Trophoblast cell (in vitro differentiated cells and primary cell): ENCODE measurements around the gene MYO5B.

ENCODE experiments used
- DNase-seq, 2 donors: peaks; one replicate each; pipeline ENCODE4 v3.0.0-alpha.2; 2016
- H2AFZ ChIP-seq: 2 replicates; pipeline ENCODE4 v1.6.1; 2013; ENCODE audit warnings: low read length, moderate library complexity, mild to moderate bottlenecking; ENCODE audit not compliant: insufficient read depth, poor library complexity
- H2AK5ac ChIP-seq: 2 replicates; pipeline ENCODE4 v1.6.1; 2013; ENCODE audit warnings: mild to moderate bottlenecking, low read length
- H2BK120ac ChIP-seq: 2 replicates; pipeline ENCODE4 v1.6.1; 2013; ENCODE audit warnings: low read length, mild to moderate bottlenecking, moderate library complexity; ENCODE audit not compliant: insufficient read depth, poor library complexity
- H2BK12ac ChIP-seq: 2 replicates; pipeline ENCODE4 v1.6.1; 2013; ENCODE audit warnings: mild to moderate bottlenecking, low read length, moderate library complexity
- H2BK5ac ChIP-seq: 2 replicates; pipeline ENCODE4 v1.6.1; 2013; ENCODE audit warnings: low read length, low read depth, moderate library complexity, mild to moderate bottlenecking; ENCODE audit not compliant: poor library complexity
- H3K14ac ChIP-seq: 2 replicates; pipeline ENCODE4 v1.6.1; 2013; ENCODE audit warnings: mild to moderate bottlenecking, low read length
- H3K18ac ChIP-seq: 2 replicates; pipeline ENCODE4 v1.6.1; 2013; ENCODE audit warnings: mild to moderate bottlenecking, low read length
- H3K23ac ChIP-seq: 2 replicates; pipeline ENCODE4 v1.6.1; 2013; ENCODE audit warnings: low read length
- H3K27ac ChIP-seq: 2 replicates; pipeline ENCODE4 v1.5.1; 2013; ENCODE audit warnings: low read depth, mild to moderate bottlenecking, inconsistent platforms, low read length, moderate library complexity
- H3K27me3 ChIP-seq: 2 replicates; pipeline ENCODE4 v1.6.1; 2013; ENCODE audit warnings: inconsistent platforms, mild to moderate bottlenecking, low read length, moderate library complexity; ENCODE audit not compliant: insufficient read depth
- H3K36me3 ChIP-seq, 2 experiments: 1 replicate in 1 of 2; 2 replicates in 1 of 2; pipeline ENCODE4 v1.6.1; 2013; ENCODE audit warnings: low read length in 2 of 2, mild to moderate bottlenecking in 2 of 2, moderate library complexity in 1 of 2; ENCODE audit not compliant: insufficient read depth in 2 of 2, control insufficient read depth in 1 of 2
- H3K4ac ChIP-seq: 2 replicates; pipeline ENCODE4 v1.6.1; 2013; ENCODE audit warnings: low read depth, mild to moderate bottlenecking, low read length, moderate library complexity
- H3K4me1 ChIP-seq, 2 experiments: 1 replicate in 1 of 2; 2 replicates in 1 of 2; pipeline ENCODE4 v1.6.1; 2013; ENCODE audit warnings: low read length in 2 of 2, mild to moderate bottlenecking in 2 of 2, moderate library complexity in 1 of 2; ENCODE audit not compliant: insufficient read depth in 2 of 2, control insufficient read depth in 1 of 2
- H3K4me2 ChIP-seq: 2 replicates; pipeline ENCODE4 v1.6.1; 2013; ENCODE audit warnings: inconsistent platforms, mild to moderate bottlenecking, low read length, moderate library complexity
- H3K4me3 ChIP-seq: 2 replicates; pipeline ENCODE4 v1.5.1; 2013; ENCODE audit warnings: mild to moderate bottlenecking, low read depth, low read length, inconsistent platforms
- H3K79me1 ChIP-seq: one replicate; pipeline ENCODE4 v1.6.1; 2013; ENCODE audit warnings: low read length
- H3K79me2 ChIP-seq: 2 replicates; pipeline ENCODE4 v1.6.1; 2013; ENCODE audit warnings: low read length, mild to moderate bottlenecking; ENCODE audit not compliant: control insufficient read depth, insufficient read depth, poor library complexity
- H3K9ac ChIP-seq: 2 replicates; pipeline ENCODE4 v1.6.1; 2013; ENCODE audit warnings: mild to moderate bottlenecking, low read length
- H3K9me3 ChIP-seq: 2 replicates; pipeline ENCODE4 v1.6.1; 2013; ENCODE audit warnings: low read depth, mild to moderate bottlenecking, control low read depth, inconsistent platforms, low read length; ENCODE audit not compliant: insufficient read depth
- H4K12ac ChIP-seq: 2 replicates; pipeline ENCODE4 v1.6.1; 2013; ENCODE audit warnings: low read depth, mild to moderate bottlenecking, low read length, moderate library complexity
- H4K8ac ChIP-seq: 2 replicates; pipeline ENCODE4 v1.6.1; 2013; ENCODE audit warnings: low read depth, mild to moderate bottlenecking, low read length, moderate library complexity
- H4K91ac ChIP-seq: one replicate; pipeline ENCODE4 v1.6.1; 2013; ENCODE audit warnings: low read depth, mild to moderate bottlenecking, low read length, moderate library complexity
- WGBS: extraction: QIAGEN DNeasy Blood & Tissue Kit; methylation state at CpG from one replicate; pipeline ENCODE4 v1.1.7; 2013; ENCODE audit warnings: missing lambda C conversion rate; ENCODE audit not compliant: insufficient read length, insufficient coverage; ENCODE audit errors: extremely low coverage; 5-methylcytosine and 5-hydroxymethylcytosine counted together

MYO5B gene

GRCh38 chr18:49845629-49846360, 349.2 kb downstream of the MYO5B start:
- H3K9me3 ChIP-seq, result peaks cover 4% of the 10 kb centered on the region
- DNase-seq, result no peak
- H3K4ac ChIP-seq, result no peak overlapping the region
- H2BK5ac ChIP-seq, result no peak overlapping the region
- H3K18ac ChIP-seq, result no peak overlapping the region
- no peaks in the 10 kb centered on the region for H3K79me2 ChIP-seq
- no peak overlapping the region for H2AFZ ChIP-seq
- no peaks in the 10 kb centered on the region for H3K79me1 ChIP-seq
- no peak overlapping the region for H2BK12ac ChIP-seq
- no peaks in the 10 kb centered on the region for H3K27me3 ChIP-seq
- H3K14ac ChIP-seq, result no peak overlapping the region
- no peak overlapping the region for H4K8ac ChIP-seq
- no peak overlapping the region for H3K4me2 ChIP-seq
- H3K27ac ChIP-seq, result no peak overlapping the region
- no peak overlapping the region for H3K4me3 ChIP-seq
- no CpG with 5 or more reads among the region's 6 CpGs for WGBS
- no peak overlapping the region for H4K12ac ChIP-seq
- peaks cover 20 to 25% of the 10 kb centered on the region in 2 experiments for H3K36me3 ChIP-seq
- no peak overlapping the region for H3K9ac ChIP-seq
- no peak overlapping the region for H4K91ac ChIP-seq
- no peak overlapping the region for H2BK120ac ChIP-seq
- H2AK5ac ChIP-seq, result no peak overlapping the region
- H3K23ac ChIP-seq, result no peak overlapping the region
- H3K4me1 ChIP-seq, result peaks cover 9 to 10% of the 10 kb centered on the region in 2 experiments

DNA sequence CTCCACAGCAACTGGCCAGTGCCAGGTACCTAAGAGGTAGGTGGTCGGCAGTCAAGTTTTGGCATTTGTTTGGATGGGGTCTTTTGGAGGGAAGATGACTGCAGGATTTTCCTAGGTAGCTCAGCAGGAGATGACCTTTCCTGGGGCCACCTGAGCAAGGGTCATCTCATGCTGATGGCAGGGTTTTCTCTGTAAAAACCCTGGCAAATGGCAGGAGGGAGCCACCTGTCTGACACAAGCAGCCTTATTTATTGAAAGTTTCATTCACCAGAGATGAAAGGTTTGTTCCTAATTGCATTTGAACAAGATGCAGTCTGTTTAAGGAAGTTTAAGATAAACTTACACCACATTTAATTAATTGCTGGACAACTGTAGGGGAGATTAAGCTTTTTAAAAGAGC, 350.0 kb downstream of the MYO5B start:
- Histone ChIP-seq H3K9ac (no peak overlapping the region), H3K36me3 (peaks cover 20 to 29% of the 10 kb centered on the region in 2 experiments), H2BK5ac (no peak overlapping the region), H3K79me1 (no peaks in the 10 kb centered on the region), H3K4me3 (no peak overlapping the region), H4K8ac (no peak overlapping the region), H3K27ac (no peak overlapping the region), H3K4ac (no peak overlapping the region), H4K91ac (no peak overlapping the region), H3K14ac (no peak overlapping the region), H2BK120ac (no peak overlapping the region), H2AFZ (no peak overlapping the region), H3K4me2 (no peak overlapping the region), H3K9me3 (peaks cover 4% of the 10 kb centered on the region), H3K4me1 (peaks cover 7 to 8% of the 10 kb centered on the region in 2 experiments), H4K12ac (no peak overlapping the region), H3K79me2 (no peaks in the 10 kb centered on the region), H3K23ac (no peak overlapping the region), H2AK5ac (no peak overlapping the region), H3K18ac (no peak overlapping the region), H3K27me3 (no peaks in the 10 kb centered on the region), H2BK12ac (no peak overlapping the region)
- no CpG with 5 or more reads among the region's 1 CpG for whole genome bisulfite sequencing
- no peak for DNase-seq

DNA sequence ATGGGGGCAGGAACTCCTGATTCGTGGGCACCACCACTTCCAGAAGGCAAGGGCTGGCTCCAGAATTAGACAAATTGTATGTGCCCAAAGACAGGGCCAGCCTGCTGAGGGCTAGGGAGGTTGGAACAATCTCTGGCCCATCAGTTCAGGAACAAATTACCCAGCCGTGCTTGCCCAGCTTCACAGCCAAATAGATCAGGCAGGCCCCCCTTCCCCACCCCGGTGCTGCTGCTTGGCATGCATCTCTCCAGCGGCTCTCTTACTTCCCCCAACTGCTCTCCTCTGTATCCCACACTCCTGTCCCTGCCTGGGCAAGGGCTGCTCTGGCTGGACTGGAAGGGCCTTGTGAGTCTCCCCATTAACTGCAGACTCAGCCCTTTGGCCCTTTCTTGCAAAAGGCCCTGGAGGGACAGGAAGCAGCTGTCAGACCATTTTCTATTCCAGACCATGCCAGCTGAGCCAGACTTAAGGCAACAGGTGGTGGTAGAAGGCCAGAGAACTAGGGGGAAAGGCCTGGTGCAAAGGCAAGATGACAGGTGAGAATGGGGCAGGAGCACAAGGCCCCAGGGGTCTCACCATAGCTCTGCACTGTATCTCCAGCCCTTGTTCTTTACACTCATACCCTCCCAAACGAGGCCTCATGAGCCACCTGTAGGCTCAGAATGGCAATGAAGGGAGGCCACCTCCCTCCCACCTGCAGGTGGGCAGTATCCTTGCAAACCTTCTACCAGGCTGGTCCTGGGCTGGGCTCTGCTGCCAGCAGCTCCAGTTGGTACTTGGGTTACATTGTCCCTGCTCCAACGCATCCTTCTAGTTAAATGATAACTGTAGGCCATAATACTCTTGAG, 350.9 kb downstream of the MYO5B start:
- Histone ChIP-seq H3K27me3 (no peaks in the 10 kb centered on the region), H3K79me2 (no peaks in the 10 kb centered on the region), H4K8ac (no peak overlapping the region), H3K23ac (no peak overlapping the region), H3K9ac (no peak overlapping the region), H3K4me1 (peaks cover 0 to 2% of the 10 kb centered on the region in 2 experiments), H3K9me3 (peaks cover 4% of the 10 kb centered on the region), H2BK120ac (no peak overlapping the region), H2AK5ac (no peak overlapping the region), H4K12ac (no peak overlapping the region), H3K4me2 (no peak overlapping the region), H3K79me1 (no peaks in the 10 kb centered on the region), H4K91ac (no peak overlapping the region), H2BK12ac (no peak overlapping the region), H3K18ac (no peak overlapping the region), H3K27ac (no peak overlapping the region), H2BK5ac (no peak overlapping the region), H3K4ac (no peak overlapping the region), H2AFZ (no peak overlapping the region), H3K14ac (no peak overlapping the region), H3K4me3 (no peak overlapping the region), H3K36me3 (peaks cover 20 to 31% of the 10 kb centered on the region in 2 experiments)
- WGBS, result no CpG with 5 or more reads among the region's 6 CpGs
- no peak for DNase-seq

- no peak overlapping the region for H3K4me3 ChIP-seq
- H4K12ac ChIP-seq, result no peak overlapping the region
- no peak overlapping the region for H3K14ac ChIP-seq
- H4K8ac ChIP-seq, result no peak overlapping the region
- no peaks in the 10 kb centered on the region for H3K79me2 ChIP-seq
- peaks cover 22 to 30% of the 10 kb centered on the region in 2 experiments for H3K36me3 ChIP-seq
- H3K23ac ChIP-seq, result no peak overlapping the region
- H3K27me3 ChIP-seq, result no peaks in the 10 kb centered on the region
- no peak overlapping the region for H3K9ac ChIP-seq
- no peak overlapping the region for H3K4ac ChIP-seq
- no peak overlapping the region for H2BK12ac ChIP-seq
- H2AFZ ChIP-seq, result no peak overlapping the region
- no peak overlapping the region for H2AK5ac ChIP-seq
- H3K9me3 ChIP-seq, result peaks cover 4% of the 10 kb centered on the region
- no peak overlapping the region for H3K4me2 ChIP-seq
- H2BK120ac ChIP-seq, result no peak overlapping the region
- H3K18ac ChIP-seq, result no peak overlapping the region
- no peak for DNase-seq
- no peak overlapping the region for H3K27ac ChIP-seq
- WGBS, result no CpG with 5 or more reads among the region's 10 CpGs
- H3K79me1 ChIP-seq, result no peaks in the 10 kb centered on the region
- H2BK5ac ChIP-seq, result no peak overlapping the region
- H4K91ac ChIP-seq, result no peak overlapping the region
- peaks cover 0 to 2% of the 10 kb centered on the region in 2 experiments for H3K4me1 ChIP-seq
These were observed 351.8 kb downstream of the MYO5B start for GRCh38 chr18:49843131-49843530.
